Activated CD8-positive, alpha-beta T cell treated with anti-CD3 and anti-CD28 coated beads for 36 hours (primary cell): ENCODE results near the gene SH3PXD2B. TPM values are rescaled to one million over a fixed set of nuclear protein-coding genes. Genes with fewer than 3 reads are reported as not detected.

Experiments used
- ATAC-seq: fragments of 200-7000 bp; cut with Tn5 transposase; one replicate; pipeline ENCODE4 v1.10.0; 2021; ENCODE audit warnings: mild to moderate bottlenecking, moderate library complexity
- CTCF ChIA-PET: fragments of 350-600 bp; sonication (Branson Sonifier 250); formaldehyde crosslinking; loops from one replicate; lab custom pipeline; 2021; ENCODE audit warnings: antibody characterized with exemption; lab: Charles Lee
- POLR2A ChIA-PET: fragments of 350-600 bp; sonication (Branson Sonifier 250); formaldehyde crosslinking; loops from one replicate; lab custom pipeline; 2021; ENCODE audit warnings: antibody characterized with exemption; lab: Charles Lee
- DNase-seq: peaks from one replicate; pipeline ENCODE4 v3.0.0-alpha.2; 2020
- H3K27ac Mint-ChIP-seq: one replicate; pipeline ENCODE4 v1.8.0; 2021; ENCODE audit warnings: mild to moderate bottlenecking, mixed read lengths
- H3K27me3 Mint-ChIP-seq: one replicate; pipeline ENCODE4 v1.8.0; 2021; ENCODE audit warnings: mixed read lengths
- H3K36me3 Mint-ChIP-seq: one replicate; pipeline ENCODE4 v1.8.0; 2021; ENCODE audit warnings: low read depth, mixed read lengths
- H3K4me1 Mint-ChIP-seq: one replicate; pipeline ENCODE4 v1.8.0; 2021; ENCODE audit warnings: low read depth, mixed read lengths
- H3K4me3 Mint-ChIP-seq: one replicate; pipeline ENCODE4 v1.8.0; 2021; ENCODE audit warnings: mild to moderate bottlenecking, moderate library complexity, mixed read lengths
- H3K9me3 Mint-ChIP-seq: one replicate; pipeline ENCODE4 v1.8.0; 2021; ENCODE audit warnings: mixed read lengths
- CTCF ChIP-seq: fragments of 200-600 bp; IDR thresholded peaks from one replicate; pipeline ENCODE4 v1.8.0; 2022; ENCODE audit warnings: antibody characterized with exemption, mild to moderate bottlenecking
- intact Hi-C: fragments of 100-400 bp; cut with micrococcal nuclease; formaldehyde crosslinking; loops from one replicate; pipeline ENCODE4 v1.10.0; 2022
- total RNA-seq, 2 experiments: library from RNA; stranded (reverse); gene quantifications; one replicate each; pipeline ENCODE4 v1.2.3, GENCODE V29; 2021

Gene SH3PXD2B
- total RNA-seq, 2 experiments from 2014 or later, result 0.38 to 0.47 TPM

GRCh38 chr5:172396220-172396619, 58.1 kb downstream of the SH3PXD2B start:
- H3K27me3 Mint-ChIP-seq, result peaks cover 7% of the 10 kb centered on the region
- H3K4me1 Mint-ChIP-seq, result peaks cover 4% of the 10 kb centered on the region
- peaks cover 9% of the 10 kb centered on the region for H3K9me3 Mint-ChIP-seq
- H3K36me3 Mint-ChIP-seq, result no peaks in the 10 kb centered on the region
- CTCF ChIA-PET, result interaction anchor here (0.7 kb wide), 1 partner anchor 706 kb away, joined by 3 read pairs; no protein-coding TSS in a partner anchor
- POLR2A ChIA-PET, result no interaction called here
- H3K4me3 Mint-ChIP-seq, result no peak overlapping the region
- H3K27ac Mint-ChIP-seq, result no peak overlapping the region
- no peak for TF ChIP-seq CTCF
- intact Hi-C loops, result no loop called here
- ATAC-seq (no peak), DNase-seq (no peak)

GRCh38 chr5:172395483-172395882, 58.8 kb downstream of the SH3PXD2B start:
- POLR2A ChIA-PET, result no interaction called here
- Mint-ChIP-seq H3K27ac (no peak overlapping the region), H3K9me3 (peaks cover 9% of the 10 kb centered on the region), H3K4me3 (no peak overlapping the region), H3K27me3 (peaks cover 7% of the 10 kb centered on the region), H3K36me3 (no peaks in the 10 kb centered on the region), H3K4me1 (peaks cover 4% of the 10 kb centered on the region)
- intact Hi-C loops, result no loop called here
- ATAC-seq (peak; percentile 78), DNase-seq (no peak)
- no peak for TF ChIP-seq CTCF
- CTCF ChIA-PET, result no interaction called here

- ChIA-PET CTCF (no interaction called here), POLR2A (no interaction called here)
- Mint-ChIP-seq H3K27ac (no peak overlapping the region), H3K9me3 (no peaks in the 10 kb centered on the region), H3K36me3 (no peaks in the 10 kb centered on the region), H3K4me3 (no peak overlapping the region), H3K4me1 (no peaks in the 10 kb centered on the region), H3K27me3 (peaks cover 4% of the 10 kb centered on the region)
- DNase-seq (no peak), ATAC-seq (no peak)
- intact Hi-C loops, result no loop called here
- no peak for TF ChIP-seq CTCF
Observed at GRCh38 chr5:172389578-172390112, 64.7 kb downstream of the SH3PXD2B start.

- no peak overlapping the region for H3K4me3 Mint-ChIP-seq
- ChIA-PET POLR2A (no interaction called here), CTCF (no interaction called here)
- H3K36me3 Mint-ChIP-seq, result no peaks in the 10 kb centered on the region
- ATAC-seq (no peak), DNase-seq (no peak)
- peaks cover under 1% of the 10 kb centered on the region for H3K27me3 Mint-ChIP-seq
- H3K4me1 Mint-ChIP-seq, result no peaks in the 10 kb centered on the region
- no peak overlapping the region for H3K27ac Mint-ChIP-seq
- no peaks in the 10 kb centered on the region for H3K9me3 Mint-ChIP-seq
- intact Hi-C loops, result no loop called here
- TF ChIP-seq CTCF, result no peak
Observed at GRCh38 chr5:172388246-172388733, 66.0 kb downstream of the SH3PXD2B start.

- CTCF ChIA-PET, result interaction anchor here (1.0 to 1.5 kb wide), 2 partner anchors 14 to 38 kb away, joined by 3 read pairs; no protein-coding TSS in a partner anchor
- no peak overlapping the region for H3K27ac Mint-ChIP-seq
- no peaks in the 10 kb centered on the region for H3K27me3 Mint-ChIP-seq
- H3K4me3 Mint-ChIP-seq, result no peak overlapping the region
- ATAC-seq (no peak), DNase-seq (no peak)
- no peaks in the 10 kb centered on the region for H3K4me1 Mint-ChIP-seq
- no peaks in the 10 kb centered on the region for H3K36me3 Mint-ChIP-seq
- no peak for TF ChIP-seq CTCF
- POLR2A ChIA-PET, result interaction anchor here (0.6 kb wide), 2 partner anchors 26 to 38 kb away, joined by 3 read pairs; no protein-coding TSS in a partner anchor
- no peaks in the 10 kb centered on the region for H3K9me3 Mint-ChIP-seq
- intact Hi-C loops, result no loop called here
Observed at GRCh38 chr5:172385707-172386106, 68.6 kb downstream of the SH3PXD2B start.
